H1 (cell line): Measurements from ENCODE around the gene TRAF3IP1.

Experiments used
- ATF3 ChIP-seq: IDR thresholded peaks from 2 replicates; pipeline ENCODE4 v1.6.1; 2011; ENCODE audit warnings: low read depth, mild to moderate bottlenecking, low read length; ENCODE audit not compliant: insufficient read depth
- EZH2 ChIP-seq: fragments of 200-600 bp; sonication (generic); IDR thresholded peaks from 2 replicates; pipeline ENCODE4 v1.7.1; 2012; ENCODE audit warnings: low read depth, mild to moderate bottlenecking, moderate library complexity, low read length, inconsistent platforms; ENCODE audit not compliant: severe bottlenecking

GRCh38 chr2:238322001-238322411, 1.7 kb downstream of the TRAF3IP1 start:
- no peak for TF ChIP-seq ATF3
- TF ChIP-seq EZH2: no peak
